IMR-90 (cell line): Measurements from ENCODE around the gene MAGED1.

ENCODE experiments used
- CTCF ChIP-seq: conservative IDR thresholded peaks from 2 replicates; pipeline ENCODE4 v1.5.1; 2012; ENCODE audit warnings: mild to moderate bottlenecking, low read depth, low read length, improper control_type of control experiment
- MAZ ChIP-seq: IDR thresholded peaks from 2 replicates; pipeline ENCODE4 v1.6.1; 2012; ENCODE audit warnings: low read depth, mild to moderate bottlenecking, low read length, improper control_type of control experiment, moderate library complexity, borderline replicate concordance
- MXI1 ChIP-seq: IDR thresholded peaks from 2 replicates; pipeline ENCODE4 v1.6.1; 2012; ENCODE audit warnings: low read depth, mild to moderate bottlenecking, low read length, moderate library complexity, borderline replicate concordance
- RCOR1 ChIP-seq: IDR thresholded peaks from 2 replicates; pipeline ENCODE4 v1.6.1; 2012; ENCODE audit warnings: mild to moderate bottlenecking, low read length, improper control_type of control experiment; ENCODE audit not compliant: insufficient replicate concordance

DNA sequence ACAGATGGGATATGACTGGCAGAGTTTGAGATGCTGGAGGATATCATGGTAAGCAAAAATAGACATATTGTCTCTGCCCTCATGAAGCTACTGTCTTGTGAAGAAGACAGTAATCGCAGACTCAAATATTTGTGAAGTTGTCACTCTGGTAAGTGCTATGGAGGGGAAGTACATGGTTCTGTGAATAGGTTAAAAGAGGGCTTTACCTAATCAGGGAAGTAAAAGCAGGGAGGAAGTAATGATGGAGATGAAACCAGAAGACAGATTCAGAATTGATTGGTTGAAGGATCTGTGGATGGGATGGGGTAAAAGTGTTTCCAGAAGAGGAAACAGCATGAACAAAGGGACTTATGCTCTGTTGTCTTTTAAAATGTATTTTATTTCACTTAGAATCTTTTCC, 19.3 kb upstream of the MAGED1 start:
- no peak for TF ChIP-seq MXI1
- TF ChIP-seq CTCF, result no peak
- TF ChIP-seq RCOR1, result no peak
- TF ChIP-seq MAZ, result no peak
